ENCODE data around the gene ARHGAP24.

GRCh38 chr4:85741921-85742591 is 267.1 kb downstream of the ARHGAP24 start:
- TF ChIP-seq, protein P1, sequence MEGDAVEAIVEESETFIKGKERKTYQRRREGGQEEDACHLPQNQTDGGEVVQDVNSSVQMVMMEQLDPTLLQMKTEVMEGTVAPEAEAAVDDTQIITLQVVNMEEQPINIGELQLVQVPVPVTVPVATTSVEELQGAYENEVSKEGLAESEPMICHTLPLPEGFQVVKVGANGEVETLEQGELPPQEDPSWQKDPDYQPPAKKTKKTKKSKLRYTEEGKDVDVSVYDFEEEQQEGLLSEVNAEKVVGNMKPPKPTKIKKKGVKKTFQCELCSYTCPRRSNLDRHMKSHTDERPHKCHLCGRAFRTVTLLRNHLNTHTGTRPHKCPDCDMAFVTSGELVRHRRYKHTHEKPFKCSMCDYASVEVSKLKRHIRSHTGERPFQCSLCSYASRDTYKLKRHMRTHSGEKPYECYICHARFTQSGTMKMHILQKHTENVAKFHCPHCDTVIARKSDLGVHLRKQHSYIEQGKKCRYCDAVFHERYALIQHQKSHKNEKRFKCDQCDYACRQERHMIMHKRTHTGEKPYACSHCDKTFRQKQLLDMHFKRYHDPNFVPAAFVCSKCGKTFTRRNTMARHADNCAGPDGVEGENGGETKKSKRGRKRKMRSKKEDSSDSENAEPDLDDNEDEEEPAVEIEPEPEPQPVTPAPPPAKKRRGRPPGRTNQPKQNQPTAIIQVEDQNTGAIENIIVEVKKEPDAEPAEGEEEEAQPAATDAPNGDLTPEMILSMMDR (IDR thresholded peaks at IDR 0.05), result no peak
- TF ChIP-seq EP300 (IDR thresholded peaks at IDR 0.05) (no peak), POLR2A (IDR thresholded peaks at IDR 0.05) (no peak)
